Measurements from ENCODE around the gene HSD3B1. TPM values are rescaled to one million over a fixed set of nuclear protein-coding genes. Genes with fewer than 3 reads are reported as not detected.

HSD3B1 gene
- total and polyA plus RNA-seq, 9 of the 15 experiments (the other 6 are each of a cell fraction or from before 2014, with no cell fraction given): not detected

DNA sequence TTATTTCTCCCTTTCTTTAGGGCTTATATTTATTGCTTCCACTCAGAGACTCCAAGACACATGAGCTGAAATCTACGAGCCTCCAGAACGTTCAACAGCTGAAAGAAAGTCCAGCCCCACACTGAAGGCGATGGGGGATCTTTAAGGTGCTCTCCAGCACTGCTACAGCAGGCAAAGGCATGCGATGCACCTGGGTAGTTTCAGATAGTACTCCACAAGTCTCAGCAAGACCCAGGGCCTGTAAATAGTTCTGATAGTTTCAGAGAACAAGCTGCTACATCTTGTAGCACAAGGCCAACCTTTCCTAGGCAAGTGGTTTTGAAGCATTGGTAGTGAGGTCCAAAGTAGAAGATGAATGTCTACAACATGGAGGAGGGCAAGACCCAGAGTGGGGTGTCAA, 2.2 kb upstream of the HSD3B1 start (continued):
- TF ChIP-seq HOMEZ (CRISPR knock-in tag; IDR thresholded peaks at IDR 0.05) (no peak), BACH1 (tag; IDR thresholded peaks at IDR 0.05) (no peak)

DNA sequence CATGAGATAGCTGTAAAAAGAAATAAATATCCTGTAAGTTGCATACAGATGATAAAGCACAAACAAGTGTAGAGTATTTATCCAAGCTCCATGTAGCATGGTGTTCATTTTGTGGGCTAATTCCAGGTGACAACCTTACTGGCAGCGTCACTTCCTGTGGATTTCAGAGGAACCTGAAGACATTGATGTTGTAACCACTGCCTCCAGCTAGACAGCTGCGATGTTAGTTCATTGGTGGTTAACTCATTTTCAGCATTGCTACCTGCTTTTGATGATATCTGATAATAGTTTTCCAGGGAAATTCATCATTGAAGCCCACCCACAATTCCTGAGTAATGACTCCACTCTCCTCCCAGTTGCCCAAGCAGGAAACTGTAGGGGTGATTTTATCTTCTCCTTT, 3.0 kb downstream of the HSD3B1 start:
- 0% methylated on average over 2 of the region's 2 CpGs for WGBS (ENCODE audit: insufficient coverage, low coverage, missing lambda C conversion rate)
- intact Hi-C loops (cut with micrococcal nuclease): loop anchor here (10.0 kb wide), 1 partner anchor 55 kb away; no protein-coding TSS in a partner anchor
- CTCF ChIA-PET (ENCODE audit: low intra/inter-chr PET ratio): interaction anchor here (0.6 kb wide), 1 partner anchor 1637 kb away, joined by 3 read pairs; no protein-coding TSS in a partner anchor
- no peak for TF ChIP-seq MTA1 (IDR thresholded peaks at IDR 0.05; ENCODE audit: borderline replicate concordance)
- TF ChIP-seq MEIS2 (IDR thresholded peaks at IDR 0.05; ENCODE audit: partially characterized antibody): no peak
- no peak for TF ChIP-seq ZNF518B (CRISPR knock-in tag; IDR thresholded peaks at IDR 0.05)
- TF ChIP-seq CHD1 (IDR thresholded peaks at IDR 0.05; ENCODE audit: low read length): no peak
- TF ChIP-seq BRF2 (IDR thresholded peaks at IDR 0.05; ENCODE audit: borderline replicate concordance, insufficient read depth, insufficient read length): no peak
- no peak for TF ChIP-seq GATAD2B (IDR thresholded peaks at IDR 0.05; ENCODE audit: borderline replicate concordance)
- TF ChIP-seq HNRNPUL1 (IDR thresholded peaks at IDR 0.05; ENCODE audit: low read length): no peak
- TF ChIP-seq FIP1L1 (IDR thresholded peaks at IDR 0.05; ENCODE audit: low read depth, low read length, poor library complexity, severe bottlenecking): no peak
- TF ChIP-seq, protein P1, sequence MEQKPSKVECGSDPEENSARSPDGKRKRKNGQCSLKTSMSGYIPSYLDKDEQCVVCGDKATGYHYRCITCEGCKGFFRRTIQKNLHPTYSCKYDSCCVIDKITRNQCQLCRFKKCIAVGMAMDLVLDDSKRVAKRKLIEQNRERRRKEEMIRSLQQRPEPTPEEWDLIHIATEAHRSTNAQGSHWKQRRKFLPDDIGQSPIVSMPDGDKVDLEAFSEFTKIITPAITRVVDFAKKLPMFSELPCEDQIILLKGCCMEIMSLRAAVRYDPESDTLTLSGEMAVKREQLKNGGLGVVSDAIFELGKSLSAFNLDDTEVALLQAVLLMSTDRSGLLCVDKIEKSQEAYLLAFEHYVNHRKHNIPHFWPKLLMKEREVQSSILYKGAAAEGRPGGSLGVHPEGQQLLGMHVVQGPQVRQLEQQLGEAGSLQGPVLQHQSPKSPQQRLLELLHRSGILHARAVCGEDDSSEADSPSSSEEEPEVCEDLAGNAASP (IDR thresholded peaks at IDR 0.05): no peak

More for the DNA sequence above, 3.0 kb downstream of the HSD3B1 start:
- Histone ChIP-seq H3K27me3 (ENCODE audit: control insufficient read depth in 2 of 2, insufficient read depth in 2 of 2, low read length in 2 of 2) (no peaks in the 10 kb centered on the region), H3K4me1 (replicated peaks in 1 of 2; ENCODE audit: control insufficient read depth in 2 of 2, insufficient read depth in 2 of 2, low read length in 2 of 2) (no peaks in the 10 kb centered on the region), H3K4me3 (no peak overlapping the region), H3K9me3 (replicated peaks; ENCODE audit: control insufficient read depth, insufficient read depth, low read depth, low read length) (no peaks in the 10 kb centered on the region), H3K9me1 (ENCODE audit: control insufficient read depth, insufficient read depth, low read length) (no peaks in the 10 kb centered on the region), H2AFZ (ENCODE audit: low read depth, low read length) (no peak overlapping the region), H4K20me1 (replicated peaks; ENCODE audit: control insufficient read depth, insufficient read depth, low read length) (no peaks in the 10 kb centered on the region), H3K27ac (ENCODE audit: extremely low read depth, low read depth, low read length) (no peak overlapping the region), H3K9ac (ENCODE audit: insufficient read depth in 1 of 2, low read depth in 2 of 2, low read length in 2 of 2) (no peak overlapping the region), H3K4me2 (ENCODE audit: insufficient read depth, low read length) (no peak overlapping the region), H3K79me2 (ENCODE audit: control insufficient read depth, insufficient read depth, low read length) (no peaks in the 10 kb centered on the region), H3K36me3 (ENCODE audit: control insufficient read depth, insufficient read depth, low read length) (no peaks in the 10 kb centered on the region)
- in situ Hi-C loops (cut with MboI): no loop called here
- no TSS peak for BruUV-seq (replicated peaks)
- POLR2A ChIA-PET: no interaction called here
- FAIRE-seq: no peak
- no peak for ATAC-seq
- DNase-seq (ENCODE audit: extremely low read depth in 1 of 4, low spot score in 3 of 4): no peak
